Chondrocyte (in vitro differentiated cells): Measurements from ENCODE around the gene ATP2B2. TPM values are rescaled to one million over a fixed set of nuclear protein-coding genes. Genes with fewer than 3 reads are reported as not detected.
"Not testable (repeated sequence)": the region's sequence is repeated elsewhere in the genome, so short reads cannot be mapped to it uniquely, and the experiment has no call there.

Source experiments
- DNase-seq: peaks from one replicate; pipeline ENCODE4 v3.0.0; 2021; ENCODE audit warnings: mixed read lengths, low spot score
- H3K27ac Mint-ChIP-seq: one replicate; pipeline ENCODE4 v1.8.0; 2021; ENCODE audit warnings: mild to moderate bottlenecking, moderate library complexity, mixed read lengths; ENCODE audit not compliant: unreplicated experiment
- H3K27me3 Mint-ChIP-seq: 2 replicates; pipeline ENCODE4 v1.8.0; 2021; ENCODE audit warnings: low read depth, mixed read lengths
- H3K36me3 Mint-ChIP-seq: 2 replicates; pipeline ENCODE4 v1.8.0; 2021; ENCODE audit warnings: low read depth, mixed read lengths
- H3K4me1 Mint-ChIP-seq: 2 replicates; pipeline ENCODE4 v1.8.0; 2021; ENCODE audit warnings: low read depth, mild to moderate bottlenecking, mixed read lengths
- H3K4me3 Mint-ChIP-seq: one replicate; pipeline ENCODE4 v1.8.0; 2021; ENCODE audit warnings: mild to moderate bottlenecking, moderate library complexity, mixed read lengths; ENCODE audit not compliant: unreplicated experiment
- H3K9me3 Mint-ChIP-seq: 2 replicates; pipeline ENCODE4 v1.8.0; 2021; ENCODE audit warnings: low read depth, mixed read lengths
- total RNA-seq: library from RNA; stranded (reverse); gene quantifications from 3 replicates; pipeline ENCODE4 v1.2.1, GENCODE V29; 2021
- TF ChIP-seq, protein P1 (sequence below): fragments of 200-600 bp; sonication (generic); IDR thresholded peaks from 2 replicates; pipeline ENCODE4 v1.5.0; 2021; ENCODE audit warnings: antibody characterized with exemption, mild to moderate bottlenecking, moderate library complexity

ATP2B2 gene
- total RNA-seq, 1 donor from 2014 or later: 0.25 TPM

DNA sequence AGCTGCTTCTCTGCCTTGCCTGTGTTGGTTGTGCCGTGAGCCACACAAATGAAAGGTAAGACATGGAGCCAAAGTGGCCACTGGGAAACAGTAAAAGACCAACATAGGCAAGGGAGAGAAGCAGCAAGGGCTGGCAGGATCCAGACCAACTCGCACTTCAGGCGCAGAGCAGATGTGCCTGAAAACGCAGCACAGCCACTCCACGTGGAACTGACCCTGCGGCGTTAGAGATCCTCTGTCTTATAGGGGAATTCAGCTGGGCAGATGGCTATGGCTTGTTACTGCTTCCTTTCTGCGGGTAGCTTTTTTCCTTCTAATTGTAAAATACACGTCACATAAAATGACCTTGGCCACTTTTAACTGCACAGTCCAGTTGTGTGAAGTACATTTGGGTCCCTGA, 202.3 kb downstream of the ATP2B2 start:
- Mint-ChIP-seq H3K27ac (no peak overlapping the region), H3K9me3 (no peaks in the 10 kb centered on the region), H3K36me3 (peaks cover 47% of the 10 kb centered on the region), H3K27me3 (no peaks in the 10 kb centered on the region), H3K4me3 (no peak overlapping the region), H3K4me1 (no peaks in the 10 kb centered on the region)
- DNase-seq: no peak
- TF ChIP-seq, protein P1, sequence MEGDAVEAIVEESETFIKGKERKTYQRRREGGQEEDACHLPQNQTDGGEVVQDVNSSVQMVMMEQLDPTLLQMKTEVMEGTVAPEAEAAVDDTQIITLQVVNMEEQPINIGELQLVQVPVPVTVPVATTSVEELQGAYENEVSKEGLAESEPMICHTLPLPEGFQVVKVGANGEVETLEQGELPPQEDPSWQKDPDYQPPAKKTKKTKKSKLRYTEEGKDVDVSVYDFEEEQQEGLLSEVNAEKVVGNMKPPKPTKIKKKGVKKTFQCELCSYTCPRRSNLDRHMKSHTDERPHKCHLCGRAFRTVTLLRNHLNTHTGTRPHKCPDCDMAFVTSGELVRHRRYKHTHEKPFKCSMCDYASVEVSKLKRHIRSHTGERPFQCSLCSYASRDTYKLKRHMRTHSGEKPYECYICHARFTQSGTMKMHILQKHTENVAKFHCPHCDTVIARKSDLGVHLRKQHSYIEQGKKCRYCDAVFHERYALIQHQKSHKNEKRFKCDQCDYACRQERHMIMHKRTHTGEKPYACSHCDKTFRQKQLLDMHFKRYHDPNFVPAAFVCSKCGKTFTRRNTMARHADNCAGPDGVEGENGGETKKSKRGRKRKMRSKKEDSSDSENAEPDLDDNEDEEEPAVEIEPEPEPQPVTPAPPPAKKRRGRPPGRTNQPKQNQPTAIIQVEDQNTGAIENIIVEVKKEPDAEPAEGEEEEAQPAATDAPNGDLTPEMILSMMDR: no peak

DNA sequence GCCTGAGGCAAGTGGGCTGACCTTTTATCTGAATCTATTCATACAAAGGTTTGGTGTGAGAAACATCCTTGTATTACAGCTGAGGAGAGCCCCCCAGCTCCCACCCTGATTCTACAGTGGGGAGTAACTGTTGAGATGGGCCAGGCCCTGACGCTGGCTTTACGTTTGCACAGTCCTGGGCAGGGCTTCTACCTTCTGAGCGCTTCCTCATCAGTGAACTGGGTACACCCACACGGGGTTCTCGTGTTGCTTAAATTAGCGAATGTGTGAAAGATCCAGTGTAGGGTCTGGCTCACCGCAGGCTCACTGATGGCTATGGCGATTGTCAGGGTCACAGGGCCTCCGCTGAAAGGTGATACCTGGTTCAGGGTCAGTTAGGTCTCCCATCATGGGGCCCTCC, 205.3 kb downstream of the ATP2B2 start:
- DNase-seq: no peak
- Mint-ChIP-seq H3K4me3 (no peak overlapping the region), H3K27ac (peak overlapping the region; percentile 41), H3K4me1 (peaks cover 10% of the 10 kb centered on the region), H3K9me3 (no peaks in the 10 kb centered on the region), H3K27me3 (no peaks in the 10 kb centered on the region), H3K36me3 (peaks cover 36% of the 10 kb centered on the region)
- TF ChIP-seq, protein P1: no peak

DNA sequence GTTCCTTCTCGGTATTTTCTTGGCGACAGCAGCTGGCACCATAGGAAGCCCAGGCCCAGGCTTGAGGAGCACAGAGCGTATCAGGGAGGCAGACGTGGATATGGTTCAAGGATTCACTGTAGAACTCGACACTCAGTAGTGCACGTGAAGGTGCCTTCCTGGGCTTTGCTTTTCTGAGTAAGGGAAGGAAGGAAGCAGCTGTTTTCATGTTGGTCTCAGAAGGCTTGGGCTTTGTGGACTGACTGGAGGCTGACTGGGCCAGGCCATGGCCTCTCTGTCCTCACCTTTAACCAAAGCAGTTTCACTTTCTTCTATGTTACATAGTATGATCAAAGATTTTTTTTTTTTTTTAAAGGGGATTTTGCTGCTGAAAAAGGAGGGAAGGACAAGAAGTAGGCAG, 205.7 kb downstream of the ATP2B2 start:
- no peaks in the 10 kb centered on the region for H3K27me3 Mint-ChIP-seq
- peak overlapping the region; percentile 41 for H3K27ac Mint-ChIP-seq
- DNase-seq: no peak
- peaks cover 35% of the 10 kb centered on the region for H3K36me3 Mint-ChIP-seq
- TF ChIP-seq, protein P1: no peak
- H3K9me3 Mint-ChIP-seq: no peaks in the 10 kb centered on the region
- H3K4me1 Mint-ChIP-seq: peaks cover 10% of the 10 kb centered on the region
- H3K4me3 Mint-ChIP-seq: no peak overlapping the region

DNA sequence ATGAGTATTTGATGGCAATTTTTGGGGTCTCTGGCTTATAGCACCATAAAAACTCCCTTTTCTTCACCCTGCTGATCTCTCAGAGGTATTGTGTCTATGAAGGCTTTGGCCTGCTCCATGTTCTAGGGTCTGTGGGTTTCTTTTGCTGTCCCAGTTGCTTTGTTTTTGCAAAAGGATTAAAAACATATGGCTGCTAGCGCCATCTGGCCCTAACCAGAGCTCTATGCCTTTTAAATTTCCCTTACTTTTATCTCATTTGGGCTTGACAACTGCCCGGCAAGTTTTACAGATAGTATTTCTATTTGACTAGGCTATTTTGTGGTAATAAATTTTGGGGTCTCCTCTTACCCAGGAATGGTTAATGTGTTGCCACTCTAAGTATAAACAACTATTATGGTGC, 206.2 kb downstream of the ATP2B2 start:
- Mint-ChIP-seq H3K27ac (no peak overlapping the region), H3K9me3 (no peaks in the 10 kb centered on the region), H3K4me1 (peaks cover 10% of the 10 kb centered on the region), H3K36me3 (peaks cover 32% of the 10 kb centered on the region), H3K27me3 (no peaks in the 10 kb centered on the region), H3K4me3 (no peak overlapping the region)
- TF ChIP-seq, protein P1: peak; percentile 44
- DNase-seq: no peak

DNA sequence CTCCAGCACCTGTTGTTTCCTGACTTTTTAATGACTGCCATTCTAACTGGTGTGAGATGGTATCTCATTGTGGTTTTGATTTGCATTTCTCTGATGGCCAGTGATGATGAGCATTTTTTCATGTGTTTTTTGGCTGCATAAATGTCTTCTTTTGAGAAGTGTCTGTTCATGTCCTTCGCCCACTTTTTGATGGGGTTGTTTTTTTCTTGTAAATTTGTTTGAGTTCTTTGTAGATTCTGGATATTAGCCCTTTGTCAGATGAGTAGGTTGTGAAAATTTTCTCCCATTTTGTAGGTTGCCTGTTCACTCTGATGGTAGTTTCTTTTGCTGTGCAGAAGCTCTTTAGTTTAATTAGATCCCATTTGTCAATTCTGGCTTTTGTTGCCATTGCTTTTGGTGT, 207.3 kb downstream of the ATP2B2 start:
- not testable (repeated sequence) for H3K27me3 Mint-ChIP-seq

DNA sequence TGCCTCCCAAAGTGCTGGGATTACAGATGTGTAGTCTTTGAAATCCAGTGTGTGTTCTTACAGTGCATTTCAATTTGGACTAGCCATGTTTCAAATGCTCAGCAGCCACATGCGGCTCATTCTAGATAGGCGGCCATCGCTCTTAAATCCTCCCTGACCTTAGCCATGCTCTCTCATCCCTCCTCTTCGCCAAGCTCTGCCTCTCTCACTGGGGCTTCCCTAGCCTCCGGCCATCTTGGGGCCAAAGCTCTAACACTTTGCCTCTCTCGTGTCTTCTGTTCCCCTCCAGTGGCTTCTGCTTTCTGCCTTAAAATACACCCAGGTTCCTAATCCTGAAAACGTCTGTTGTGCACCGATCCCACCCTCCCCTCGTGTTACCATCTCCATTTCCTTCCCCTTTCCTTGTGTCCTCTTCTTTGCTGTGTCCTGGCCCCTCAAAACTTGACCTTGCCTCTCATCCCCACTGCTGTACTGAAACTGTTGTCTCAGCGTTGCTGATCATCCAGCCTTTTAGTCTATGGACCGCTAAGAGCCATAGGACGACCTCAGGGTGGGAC, 211.3 kb downstream of the ATP2B2 start:
- no peak for DNase-seq
- Mint-ChIP-seq H3K27ac (no peak overlapping the region), H3K27me3 (no peaks in the 10 kb centered on the region), H3K9me3 (no peaks in the 10 kb centered on the region), H3K36me3 (peaks cover 9% of the 10 kb centered on the region), H3K4me1 (peaks cover 21% of the 10 kb centered on the region), H3K4me3 (no peak overlapping the region)
- TF ChIP-seq, protein P1: no peak

More for the DNA sequence above, 207.3 kb downstream of the ATP2B2 start:
- Mint-ChIP-seq H3K36me3 (peaks cover 23% of the 10 kb centered on the region), H3K4me1 (peaks cover 11% of the 10 kb centered on the region)
- H3K4me3 Mint-ChIP-seq, H3K27ac Mint-ChIP-seq, DNase-seq, H3K9me3 Mint-ChIP-seq: not testable (repeated sequence)
